Activated CD8-positive, alpha-beta memory T cell treated with anti-CD3 and anti-CD28 coated beads, Interleukin-2, amount 50 U/mL, for 24 hours (primary cell): Measurements from ENCODE around the gene HDAC7.

Experiments used
- DNase-seq: peaks from one replicate; pipeline ENCODE4 v3.0.0-alpha.2; 2020; ENCODE audit errors: extremely low read depth

Gene HDAC7

DNA sequence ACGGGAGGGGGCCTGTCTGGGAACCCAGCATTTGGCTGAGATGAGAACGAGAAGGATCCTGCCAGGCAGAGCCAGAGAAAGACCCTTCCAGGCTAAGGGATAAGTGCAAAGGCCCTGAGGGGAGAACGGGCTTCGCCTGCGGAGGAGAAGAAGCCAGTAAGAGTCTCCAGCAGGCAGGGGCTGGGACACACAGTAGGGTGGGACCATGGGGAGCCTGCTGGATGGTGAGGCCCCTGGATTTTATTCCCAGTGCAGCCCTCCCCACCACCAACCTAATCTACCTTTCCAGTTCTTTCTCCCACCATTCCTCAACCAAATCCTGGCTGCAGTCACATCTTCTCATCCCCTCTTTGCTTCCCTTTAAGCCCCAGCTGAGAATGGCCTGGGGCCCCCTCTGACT is 73.6 kb downstream of the HDAC7 start:
- DNase-seq: no peak

DNA sequence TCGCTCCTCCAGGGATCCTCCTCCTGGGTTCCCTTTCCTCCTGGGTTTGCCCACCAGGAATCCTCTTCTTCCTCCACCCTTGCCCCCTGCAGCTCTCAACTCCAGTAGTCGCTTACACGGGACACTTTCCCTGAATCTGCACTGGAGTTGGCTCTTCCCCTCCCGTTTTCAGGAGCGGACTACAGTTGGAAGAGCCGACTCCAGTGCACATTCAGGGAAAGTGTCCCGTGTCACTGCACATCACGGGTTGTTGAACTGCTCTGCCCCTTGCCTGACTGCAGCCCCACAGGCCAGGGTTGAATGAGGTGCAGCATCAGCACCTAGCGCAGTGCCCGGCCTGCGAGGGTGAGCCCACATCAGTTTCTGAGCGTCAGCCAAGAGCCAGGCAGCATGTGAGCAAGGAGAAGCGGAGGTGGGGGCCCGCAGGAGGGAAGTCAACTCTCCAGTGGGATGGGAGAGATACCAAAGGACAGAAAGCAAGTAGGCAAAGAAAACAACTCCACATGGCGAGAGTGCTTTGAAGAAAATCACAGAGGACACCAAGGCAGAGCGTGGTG is 74.1 kb downstream of the HDAC7 start:
- no peak for DNase-seq

DNA sequence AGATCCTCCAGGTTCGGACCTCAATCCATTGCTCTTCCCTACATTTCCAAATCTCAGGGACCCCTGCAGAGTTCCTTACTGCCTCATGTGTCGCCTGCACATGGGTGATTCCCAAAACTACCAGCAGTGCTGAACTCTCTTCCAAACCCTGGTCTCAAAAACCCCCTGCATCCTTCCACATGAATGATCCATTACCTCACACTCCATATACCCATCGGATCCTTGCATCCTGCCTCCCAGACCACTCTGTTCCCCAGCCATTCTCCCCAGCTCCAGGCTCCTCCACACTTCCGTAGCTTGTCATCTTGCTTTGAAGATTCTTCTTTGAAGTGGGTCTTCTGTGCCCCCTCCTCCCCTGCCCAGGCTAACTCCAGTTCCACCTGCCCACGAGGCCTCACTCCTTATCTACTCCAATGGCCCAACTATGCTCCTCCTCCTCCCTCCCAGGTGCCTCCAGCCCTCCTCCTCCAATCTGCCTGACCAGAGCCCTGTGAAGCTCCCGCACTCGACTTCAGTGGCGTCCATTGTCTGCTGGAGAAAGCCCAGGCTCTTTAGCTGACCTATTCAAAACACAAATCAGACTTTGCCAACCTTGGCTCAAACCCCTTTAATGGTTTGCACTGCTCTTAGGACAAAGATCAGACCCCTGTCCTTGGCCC is 74.8 kb downstream of the HDAC7 start:
- no peak for DNase-seq

DNA sequence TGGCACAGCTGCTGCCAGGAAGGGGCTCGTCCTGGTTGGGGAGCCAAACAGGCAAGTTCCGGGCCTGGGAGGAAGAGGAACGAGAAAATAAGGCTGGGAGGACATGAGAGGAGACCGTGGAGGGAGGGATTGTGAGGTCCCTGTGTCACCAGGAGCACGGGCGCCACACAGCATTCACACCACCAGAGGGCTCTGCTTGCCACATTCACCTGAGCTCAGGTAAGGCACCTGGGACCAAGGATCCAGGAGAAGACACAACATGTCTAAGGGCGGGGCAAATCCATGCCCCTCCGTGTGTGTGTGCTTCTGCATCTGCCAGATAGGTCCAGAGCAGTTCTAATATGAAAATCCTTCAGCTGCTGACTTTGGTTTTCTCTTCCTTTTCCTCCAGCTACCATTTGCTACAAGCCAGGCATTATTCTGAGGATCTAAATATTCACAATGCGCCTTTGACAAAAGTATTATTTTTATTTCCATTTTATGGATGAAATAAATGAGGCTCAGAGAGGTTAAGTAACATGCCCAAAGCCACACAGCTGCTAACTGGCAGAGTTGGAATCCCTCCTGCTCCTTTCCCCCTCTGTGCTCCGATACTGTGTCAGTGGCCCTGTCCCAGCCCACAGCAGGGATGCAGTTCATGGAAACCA is 75.6 kb downstream of the HDAC7 start:
- no peak for DNase-seq

DNA sequence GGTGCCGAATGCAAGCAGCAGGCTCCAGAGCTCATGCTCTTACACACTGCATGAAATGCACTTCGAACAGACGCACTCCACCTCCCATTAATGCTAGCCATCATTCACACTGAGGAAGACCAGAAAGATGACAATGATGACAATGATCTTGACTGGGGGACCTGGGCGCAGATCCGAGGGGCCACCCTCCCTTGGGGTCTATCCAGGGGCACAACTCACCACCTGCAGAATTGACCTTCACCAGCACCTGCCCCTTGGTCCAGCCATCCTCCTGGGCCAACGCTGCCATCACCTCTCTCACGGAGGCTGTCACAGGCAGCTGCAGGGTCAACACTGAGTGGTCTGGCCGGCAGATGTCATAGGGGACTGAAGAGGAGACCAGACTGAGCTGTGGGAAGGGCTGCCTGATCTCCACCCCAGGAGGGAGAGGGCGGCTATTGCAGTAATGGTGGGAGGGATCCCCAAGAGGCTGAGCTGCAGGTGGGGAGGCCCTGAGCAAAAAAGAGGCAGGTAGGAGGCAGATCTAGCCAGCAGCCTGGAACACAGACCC is 76.3 kb downstream of the HDAC7 start:
- DNase-seq: no peak

DNA sequence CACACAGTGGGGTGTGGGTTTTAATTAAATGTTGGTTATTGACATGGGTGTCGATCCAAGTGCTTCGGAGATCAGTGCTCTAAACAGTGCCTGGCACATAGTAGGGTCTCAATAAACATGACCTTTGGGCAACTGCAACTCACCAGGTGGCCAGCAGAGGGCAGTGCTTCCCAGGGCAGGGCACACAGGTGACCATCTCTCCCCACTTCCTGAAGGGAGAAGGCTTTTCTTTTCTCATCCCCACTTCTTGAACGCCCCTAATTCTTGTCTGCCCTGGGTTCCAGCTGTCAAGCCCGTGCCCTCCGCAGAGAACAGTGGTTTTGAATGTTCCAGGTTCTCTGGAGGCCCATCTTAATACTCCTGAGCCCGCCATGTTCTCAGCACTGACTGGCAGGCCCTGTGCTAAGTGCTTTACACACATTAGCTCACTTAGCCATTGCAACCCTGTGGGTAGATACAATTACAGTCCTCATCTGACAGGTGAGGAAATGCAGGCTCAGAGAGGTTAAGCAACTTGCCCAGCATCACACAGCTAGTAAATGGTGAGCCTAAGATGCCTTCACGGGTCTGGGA is 77.4 kb downstream of the HDAC7 start:
- DNase-seq: no peak

DNA sequence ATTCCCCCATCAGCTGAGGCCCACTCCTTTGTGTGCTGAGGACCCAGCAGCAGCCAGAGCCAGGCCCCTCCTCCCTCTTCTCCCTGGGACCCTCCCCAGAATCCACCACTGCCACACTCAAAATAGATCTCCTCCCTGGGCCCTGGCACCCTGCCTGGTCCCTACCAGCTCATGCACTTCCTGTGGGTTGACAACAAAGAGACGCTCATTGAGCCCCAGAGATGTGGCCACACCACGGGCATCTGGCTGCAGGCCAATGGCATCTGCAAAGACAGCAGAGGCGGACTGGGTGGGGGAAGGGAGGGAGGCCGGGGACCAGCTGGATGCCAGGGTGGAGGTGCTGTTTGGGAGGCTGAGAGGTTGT is 78.4 kb downstream of the HDAC7 start:
- DNase-seq: no peak

DNA sequence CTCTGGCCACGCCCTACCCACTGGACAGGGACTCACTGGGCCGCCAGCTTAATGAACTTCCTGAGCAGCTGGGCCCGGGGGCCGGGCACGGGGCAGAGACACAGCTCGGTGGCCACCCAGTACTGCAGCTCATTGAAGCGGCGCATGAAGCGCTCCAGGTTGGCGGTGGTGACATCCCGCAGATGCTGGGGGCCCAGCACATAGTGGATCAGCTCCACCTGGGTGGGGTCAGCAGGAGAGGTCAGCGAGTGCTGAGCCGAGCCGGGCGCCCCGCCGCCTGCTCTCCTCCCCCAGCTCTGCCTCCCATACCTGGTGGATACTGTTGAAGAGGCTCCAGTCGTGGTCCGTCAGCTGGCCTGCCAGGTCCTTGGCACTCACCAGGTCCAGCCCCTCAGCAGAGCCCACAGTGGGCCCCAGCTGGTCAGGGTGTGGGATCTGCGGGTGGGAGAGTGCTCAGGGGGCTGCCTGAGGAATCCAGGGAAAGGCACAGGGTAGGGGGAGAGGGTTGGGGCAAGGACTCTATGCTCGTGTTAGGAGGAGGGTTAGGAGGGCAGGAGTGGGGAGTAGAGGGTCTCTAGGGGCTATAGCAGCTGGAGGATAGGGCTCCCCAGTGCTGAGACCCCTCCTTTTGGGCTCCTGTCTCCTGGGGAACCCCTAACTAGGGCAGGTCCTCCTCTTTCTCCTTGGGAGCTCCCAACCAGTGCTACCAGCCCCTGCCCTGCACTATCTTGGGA is 78.9 kb downstream of the HDAC7 start:
- DNase-seq: no peak

DNA sequence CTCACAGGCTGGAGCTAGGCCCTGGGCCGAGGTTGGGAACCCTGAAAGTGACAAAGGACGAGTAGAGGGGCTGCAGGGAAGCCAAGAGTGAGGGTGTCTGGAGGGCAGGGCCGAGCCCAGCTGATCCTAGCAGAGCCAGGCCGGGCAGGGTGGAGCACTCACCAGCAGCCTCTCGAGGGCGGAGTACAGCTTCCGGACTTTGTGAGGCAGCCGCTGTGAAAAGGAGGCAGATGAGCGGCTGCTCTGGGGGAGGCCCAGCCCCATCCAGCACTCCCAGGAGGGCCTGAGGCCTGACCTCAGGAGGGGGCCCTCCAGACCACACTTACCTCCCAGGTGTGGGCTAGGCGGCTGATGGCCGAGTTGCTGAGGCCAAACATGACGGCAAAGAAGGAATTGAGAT is 79.7 kb downstream of the HDAC7 start:
- no peak for DNase-seq

DNA sequence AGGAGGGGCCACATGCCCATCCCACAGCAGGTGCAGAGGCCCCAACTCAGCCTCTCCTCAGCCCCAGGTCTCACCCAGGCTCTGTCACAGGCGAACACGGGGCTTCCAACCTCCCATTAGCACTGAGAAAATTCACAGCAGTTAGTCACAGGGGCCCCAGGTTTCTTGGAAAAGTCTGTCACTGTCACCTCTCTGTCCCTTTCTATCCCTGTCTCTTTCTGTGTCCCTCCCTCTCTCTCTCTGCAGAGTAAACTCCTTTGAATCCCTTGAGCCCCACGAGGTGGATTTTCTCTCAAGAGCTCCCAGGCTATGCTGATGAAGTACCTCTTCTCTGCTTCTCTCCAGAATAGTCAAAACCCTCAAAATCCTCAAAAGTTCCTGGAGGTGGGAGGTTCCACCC is 80.4 kb downstream of the HDAC7 start:
- DNase-seq: no peak

DNA sequence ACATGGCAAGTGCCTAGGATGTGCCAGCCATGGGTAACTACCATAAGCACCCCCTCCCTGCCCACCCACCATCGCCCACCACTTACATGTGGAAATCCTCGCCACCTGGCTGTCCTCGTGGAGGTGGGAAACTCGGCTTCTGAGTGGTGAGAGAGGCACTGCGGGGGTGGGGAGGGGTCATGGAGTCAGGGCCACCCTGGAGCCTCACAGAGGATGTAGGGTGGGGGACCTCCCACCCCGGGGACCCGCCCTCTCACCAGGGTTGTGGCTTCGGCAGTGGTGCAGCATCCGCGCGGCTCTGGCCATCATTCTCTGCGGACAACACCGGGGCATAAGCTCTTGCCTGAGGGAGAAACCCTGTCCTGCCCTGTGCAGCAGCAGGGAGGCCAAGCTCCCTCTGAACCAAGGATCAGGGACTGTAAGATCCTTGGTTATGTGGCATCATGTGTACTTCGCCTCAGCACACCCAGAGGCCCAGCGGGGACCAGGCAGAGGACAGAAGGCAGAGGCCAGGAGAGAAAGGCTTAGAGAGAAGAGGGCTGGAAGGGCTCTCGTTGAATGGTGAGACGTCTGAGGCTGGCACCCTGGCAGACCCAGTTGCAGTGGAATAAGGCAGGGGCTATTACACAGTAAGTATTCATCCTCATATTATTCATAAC is 81.6 kb downstream of the HDAC7 start:
- DNase-seq: no peak

DNA sequence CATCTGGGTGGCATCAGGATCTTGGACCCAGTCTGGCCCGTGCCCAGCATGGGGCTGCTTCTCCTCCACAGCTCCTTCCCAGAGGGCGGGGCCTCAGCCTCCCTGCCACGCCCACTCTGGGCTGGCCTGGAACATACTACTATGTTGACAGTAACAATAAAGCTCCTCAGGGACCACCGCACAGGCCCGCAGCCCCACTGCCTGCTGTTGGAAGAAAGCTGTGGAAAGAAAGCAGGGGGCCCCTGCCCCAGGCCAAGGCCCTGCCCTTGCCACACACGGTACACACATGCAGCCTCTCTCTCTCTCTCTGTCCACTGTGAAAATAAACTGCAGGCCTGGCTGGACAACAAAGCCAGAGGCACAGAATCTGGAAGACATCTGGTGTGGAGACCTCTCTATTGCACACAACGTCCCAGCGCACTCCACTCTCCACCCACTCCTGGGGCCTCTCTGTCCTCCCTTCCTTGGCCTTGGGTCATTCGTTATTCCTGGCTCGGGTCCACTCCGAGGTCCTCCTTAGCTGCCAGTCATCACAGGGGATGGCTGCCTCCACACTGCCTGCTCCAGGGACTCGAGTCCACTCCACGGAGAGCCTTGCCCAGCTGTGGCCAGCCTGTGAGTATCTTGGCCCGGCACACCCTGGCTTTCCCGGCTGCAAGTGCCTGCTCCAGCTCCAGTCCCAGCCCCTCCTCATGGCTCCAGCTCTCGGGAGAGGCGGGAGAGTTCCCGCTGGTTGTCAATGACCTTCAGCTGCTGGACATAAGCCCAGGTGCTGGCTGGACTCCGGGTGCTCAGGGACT is 82.6 kb downstream of the HDAC7 start:
- DNase-seq: no peak

DNA sequence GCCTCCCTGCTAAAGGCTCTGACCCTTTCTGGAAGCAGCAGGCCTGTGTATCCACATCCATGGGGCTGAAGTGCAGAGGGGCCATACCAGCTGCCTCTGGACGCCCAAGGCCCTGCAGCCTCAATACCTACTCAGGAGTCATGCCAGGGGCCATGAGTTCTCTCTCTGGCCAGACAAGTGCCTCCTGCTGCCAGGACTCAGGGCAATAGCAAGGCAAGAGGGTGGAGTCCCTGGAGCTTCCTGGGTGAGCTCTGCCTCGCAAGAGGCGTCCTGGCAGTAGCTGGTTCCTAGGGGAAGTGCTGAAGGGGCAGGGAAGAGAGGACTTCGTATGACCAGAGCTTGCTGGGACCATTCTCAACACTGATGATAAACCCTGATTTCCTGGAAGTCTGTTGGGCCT is 83.5 kb downstream of the HDAC7 start:
- no peak for DNase-seq

DNA sequence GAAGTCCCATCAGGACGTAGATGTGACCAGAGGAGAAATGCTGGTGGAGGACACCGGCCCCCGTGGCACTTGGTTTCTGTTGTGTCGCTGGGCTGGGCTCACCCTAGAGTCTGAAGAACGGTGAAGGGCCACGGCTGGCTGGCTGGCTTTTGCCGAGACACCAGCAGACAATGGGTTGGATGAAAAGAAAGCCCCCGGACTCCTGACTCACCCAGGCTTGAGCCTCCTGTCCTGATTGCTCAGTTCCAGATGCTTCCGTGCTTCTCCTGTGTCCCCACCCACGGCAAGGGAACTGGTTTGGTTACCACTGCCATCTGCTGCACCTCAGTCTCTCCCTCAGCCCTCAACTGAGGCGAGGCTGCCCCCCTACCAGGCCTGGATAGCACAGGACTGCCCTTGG is 84.1 kb downstream of the HDAC7 start:
- no peak for DNase-seq

DNA sequence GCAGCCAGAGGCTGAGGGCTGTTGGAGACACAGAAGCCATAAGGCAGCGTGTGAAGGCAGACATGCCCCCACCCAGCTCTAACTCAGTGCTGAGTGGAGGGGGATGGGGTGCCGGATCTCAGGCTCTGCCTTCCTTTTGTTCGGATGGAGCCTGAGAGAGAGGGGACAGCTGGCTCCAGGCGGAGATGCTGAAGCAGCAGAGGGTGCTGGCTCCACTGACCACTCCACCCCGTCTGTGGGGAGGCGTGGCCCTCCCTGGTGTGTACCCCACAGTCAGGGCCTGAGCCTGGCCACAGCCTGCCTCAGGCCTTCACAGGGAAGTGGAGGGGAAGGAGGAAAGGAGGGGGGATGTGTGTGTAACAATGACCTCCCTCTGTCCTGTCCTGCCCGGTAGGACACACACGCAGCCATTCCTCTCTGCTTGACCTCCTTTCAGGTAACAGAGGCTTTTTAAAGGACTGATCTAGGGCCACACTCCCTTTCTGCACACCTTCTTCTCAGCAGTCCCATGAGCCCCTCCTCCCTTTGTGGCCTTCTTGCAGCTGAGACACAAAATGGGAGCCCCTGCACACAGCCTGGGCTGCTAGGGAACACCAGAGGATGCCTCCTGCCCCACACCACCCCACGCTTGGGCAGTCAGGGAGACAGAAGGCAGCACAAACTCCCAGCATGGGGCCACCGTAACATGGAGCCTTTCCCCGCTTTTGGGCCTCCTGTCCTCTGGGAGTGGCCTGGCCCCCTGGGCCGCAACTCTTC is 84.8 kb downstream of the HDAC7 start:
- no peak for DNase-seq

DNA sequence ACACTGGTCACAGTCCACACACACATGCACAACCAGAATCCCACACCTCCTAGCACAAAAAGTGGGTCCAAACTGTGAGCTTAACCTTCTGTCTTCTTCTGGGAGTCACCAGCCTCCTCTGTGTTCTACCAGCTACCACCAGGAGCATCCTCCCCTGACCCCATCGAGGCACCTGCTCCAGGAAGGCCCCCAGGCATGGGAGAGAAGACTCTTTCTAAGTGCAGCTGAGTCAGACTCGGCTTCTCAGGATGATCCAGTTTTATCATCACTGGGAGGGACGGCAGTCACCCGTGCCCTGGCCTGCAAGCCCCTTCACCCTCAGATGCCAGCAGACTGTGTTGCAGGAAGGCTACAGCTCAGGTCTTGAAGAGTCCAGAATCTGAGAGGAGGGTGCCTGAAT is 86.6 kb downstream of the HDAC7 start:
- no peak for DNase-seq
